SK-N-SH (cell line): Measurements from ENCODE around the gene STK4. TPM values are rescaled to one million over a fixed set of nuclear protein-coding genes. Genes with fewer than 3 reads are reported as not detected.
"Not testable (repeated sequence)": the region's sequence is repeated elsewhere in the genome, so short reads cannot be mapped to it uniquely, and the experiment has no call there.

Experiments used
- CTCF ChIA-PET: fragments of 300-600, 350-600 bp; formaldehyde crosslinking; extraction: SDS; loops from one replicate; lab custom pipeline; 2021; lab: Yijun Ruan, JAX
- POLR2A ChIA-PET: fragments of 350-600 bp; sonication (Branson Sonifier 250); formaldehyde crosslinking; extraction: SDS; loops from one replicate; lab custom pipeline; 2020; ENCODE audit warnings: antibody characterized with exemption, inconsistent platforms; lab: Yijun Ruan, JAX
- DNase-seq: peaks from one replicate; pipeline ENCODE4 v3.0.0; 2012
- H2AFZ ChIP-seq: fragments of 200-600 bp; sonication (generic); 2 replicates; pipeline ENCODE4 v1.8.1; 2016; ENCODE audit warnings: antibody characterized with exemption, mild to moderate bottlenecking, low read depth
- H3F3A ChIP-seq: fragments of 200-600 bp; sonication (generic); replicated peaks from 2 replicates; pipeline ENCODE3; 2016; ENCODE audit warnings: antibody characterized with exemption, mild to moderate bottlenecking; ENCODE audit not compliant: insufficient read depth
- H3K27ac ChIP-seq, 2 experiments: fragments of 200-500 bp in 1 of 2; fragments of 200-600 bp in 1 of 2; sonication (Bioruptor generic) in 1 of 2; sonication (generic), shearing (Covaris generic) in 1 of 2; 2 replicates each; pipeline versions ENCODE4 v1.5.1 to v1.6.1; 2014 to 2016; ENCODE audit warnings: low read depth in 2 of 2, inconsistent platforms in 1 of 2, low read length in 1 of 2, mild to moderate bottlenecking in 1 of 2, mixed read lengths in 1 of 2
- H3K27me3 ChIP-seq: fragments of 200-600 bp; sonication (generic), shearing (Covaris generic); 2 replicates; pipeline ENCODE4 v1.6.1; 2016; ENCODE audit warnings: mixed run types; ENCODE audit not compliant: insufficient read depth
- H3K36me3 ChIP-seq, 2 experiments: fragments of 200-500 bp in 1 of 2; fragments of 200-600 bp in 1 of 2; sonication (Bioruptor generic) in 1 of 2; sonication (generic) in 1 of 2; replicated peaks in 1 of 2; 2 replicates each; pipeline versions ENCODE3 to v1.5.1; 2014 to 2016; ENCODE audit warnings: low read length in 1 of 2, mild to moderate bottlenecking in 1 of 2; ENCODE audit not compliant: insufficient read depth in 2 of 2, control insufficient read depth in 1 of 2
- H3K4me1 ChIP-seq, 2 experiments: fragments of 200-500 bp in 1 of 2; fragments of 200-600 bp in 1 of 2; sonication (Bioruptor generic) in 1 of 2; sonication (generic), shearing (Covaris generic) in 1 of 2; 2 replicates each; pipeline versions ENCODE4 v1.5.1 to v1.6.1; 2014 to 2016; ENCODE audit warnings: low read depth in 1 of 2, low read length in 1 of 2, mixed run types in 1 of 2; ENCODE audit not compliant: insufficient read depth in 2 of 2, control insufficient read depth in 1 of 2
- H3K4me2 ChIP-seq: fragments of 200-600 bp; sonication (generic), shearing (Covaris generic); 2 replicates; pipeline ENCODE4 v1.6.1; 2017; ENCODE audit warnings: mixed run types
- H3K4me3 ChIP-seq, 2 experiments: fragments of 200-500 bp in 1 of 2; fragments of 200-600 bp in 1 of 2; sonication (Bioruptor generic) in 1 of 2; sonication (generic), shearing (Covaris generic) in 1 of 2; 2 replicates each; pipeline versions ENCODE4 v1.5.1 to v1.8.1; 2014 to 2016; ENCODE audit warnings: low read depth in 2 of 2, inconsistent platforms in 1 of 2, low read length in 1 of 2, mild to moderate bottlenecking in 1 of 2, mixed read lengths in 1 of 2, moderate library complexity in 1 of 2
- H3K79me2 ChIP-seq: fragments of 200-600 bp; sonication (generic); 2 replicates; pipeline ENCODE4 v1.8.1; 2017; ENCODE audit warnings: mild to moderate bottlenecking; ENCODE audit not compliant: insufficient read depth
- H3K9ac ChIP-seq: fragments of 200-600 bp; sonication (generic); 2 replicates; pipeline ENCODE4 v1.6.1; 2017; ENCODE audit warnings: mixed run types
- H3K9me2 ChIP-seq: fragments of 200-600 bp; sonication (generic); 2 replicates; pipeline ENCODE4 v1.6.1; 2017; ENCODE audit warnings: mixed run types
- H3K9me3 ChIP-seq: fragments of 200-600 bp; sonication (generic); 2 replicates; pipeline ENCODE4 v1.6.1; 2017; ENCODE audit warnings: mixed run types, mild to moderate bottlenecking, moderate library complexity
- H4K20me1 ChIP-seq: fragments of 200-600 bp; sonication (generic); 2 replicates; pipeline ENCODE4 v1.6.1; 2017; ENCODE audit warnings: mild to moderate bottlenecking, mixed run types; ENCODE audit not compliant: insufficient read depth
- EP300 ChIP-seq, 2 experiments: IDR thresholded peaks; 2 replicates each; pipeline versions ENCODE4 v1.4.0 to v1.6.1; 2012; ENCODE audit warnings: borderline replicate concordance in 1 of 2, low read depth in 1 of 2, low read length in 1 of 2
- FOXJ3 ChIP-seq: sonication (generic); formaldehyde crosslinking; IDR thresholded peaks from 2 replicates; pipeline ENCODE4 v1.5.1; 2020; ENCODE audit warnings: mild to moderate bottlenecking, missing genetic modification reagents
- JUND ChIP-seq: IDR thresholded peaks from 2 replicates; pipeline ENCODE4 v1.4.0; 2012
- MAX ChIP-seq: IDR thresholded peaks from 2 replicates; pipeline ENCODE4 v1.4.0; 2012; ENCODE audit warnings: low read depth
- MXI1 ChIP-seq: IDR thresholded peaks from 2 replicates; pipeline ENCODE4 v1.6.1; 2012; ENCODE audit warnings: mild to moderate bottlenecking, low read depth, low read length, improper control_type of control experiment
- REST ChIP-seq: IDR thresholded peaks from 2 replicates; pipeline ENCODE4 v1.6.1; 2012; ENCODE audit warnings: mild to moderate bottlenecking, low read depth, low read length, moderate library complexity
- SMC3 ChIP-seq: IDR thresholded peaks from 2 replicates; pipeline ENCODE4 v1.6.1; 2012; ENCODE audit warnings: low read depth, low read length, improper control_type of control experiment
- USF1 ChIP-seq: IDR thresholded peaks from 2 replicates; pipeline ENCODE4 v1.4.0; 2012; ENCODE audit warnings: low read depth, borderline replicate concordance
- YY1 ChIP-seq: IDR thresholded peaks from 2 replicates; pipeline ENCODE4 v1.4.0; 2012; ENCODE audit warnings: low read depth, mild to moderate bottlenecking
- ZBTB33 ChIP-seq: IDR thresholded peaks from 2 replicates; pipeline ENCODE4 v1.4.0; 2012; ENCODE audit warnings: low read depth, borderline replicate concordance
- WGBS: methylation state at CpG from one replicate; pipeline ENCODE4 v1.1.6; 2017; ENCODE audit warnings: low lambda C conversion rate; 5-methylcytosine and 5-hydroxymethylcytosine counted together
- polyA plus RNA-seq, 3 experiments: library from polyadenylated mRNA; depleted of rRNA; stranded (reverse); fragments of >200 nt; gene quantifications; 2 replicates each; pipeline ENCODE4 v1.2.3, GENCODE V29; 2012

Gene STK4
- polyA plus RNA-seq, 1 of the 3 experiments (the other 2 are of a cell fraction): 11.4 TPM

GRCh38 chr20:45061244-45061643 lies 94.9 kb downstream of the STK4 start (continued):
- TF ChIP-seq FOXJ3: no peak
- TF ChIP-seq JUND: peak; percentile 85
- TF ChIP-seq MXI1: no peak
- TF ChIP-seq ZBTB33: no peak
- TF ChIP-seq YY1: no peak

GRCh38 chr20:45063107-45063506 lies 96.8 kb downstream of the STK4 start:
- H4K20me1 ChIP-seq, H3K4me2 ChIP-seq, H3K27ac ChIP-seq, H3K9ac ChIP-seq, H3K36me3 ChIP-seq, DNase-seq, H3K9me2 ChIP-seq, H3K9me3 ChIP-seq, POLR2A ChIA-PET, H3K4me3 ChIP-seq, H2AFZ ChIP-seq, H3K27me3 ChIP-seq: not testable (repeated sequence)
- CTCF ChIA-PET: interaction anchor here (1.7 kb wide), 2 partner anchors 19 to 33 kb away, joined by 5 to 8 read pairs; no protein-coding TSS in a partner anchor
- 97% methylated on average over 2 of the region's 2 CpGs for WGBS
- Histone ChIP-seq H3K79me2 (peaks cover 22% of the 10 kb centered on the region; the same call in 1 of the 2 replicates), H3K4me1 (peaks cover 0 to 14% of the 10 kb centered on the region in 2 experiments; a peak in 2 of 4 replicates), H3F3A (peaks cover 16% of the 10 kb centered on the region)

- peaks cover 22% of the 10 kb centered on the region; the same call in 1 of the 2 replicates for H3K79me2 ChIP-seq
- H2AFZ ChIP-seq: no peak overlapping the region
- H4K20me1 ChIP-seq: no peaks in the 10 kb centered on the region
- H3K4me2 ChIP-seq: no peak overlapping the region
- peaks cover 4% of the 10 kb centered on the region for H3F3A ChIP-seq
- no peak for DNase-seq
- TF ChIP-seq EP300 (IDR thresholded peaks at IDR 0.05; ENCODE audit: borderline replicate concordance in 1 of 2, low read depth in 1 of 2, low read length in 1 of 2) (no peak), REST (no peak), MAX (no peak), USF1 (no peak), SMC3 (no peak), JUND (no peak)
- no peaks in the 10 kb centered on the region for H3K9me2 ChIP-seq
- H3K9ac ChIP-seq: no peak overlapping the region
- no peaks in the 10 kb centered on the region for H3K9me3 ChIP-seq
- H3K4me3 ChIP-seq: no peak overlapping the region
- peaks cover 0 to 8% of the 10 kb centered on the region in 2 experiments for H3K36me3 ChIP-seq
- no peaks in the 10 kb centered on the region for H3K27me3 ChIP-seq
- CTCF ChIA-PET: interaction anchor here (1.4 to 2.0 kb wide), 3 partner anchors 21 to 30 kb away, joined by 6 to 10 read pairs (median 8); no protein-coding TSS in a partner anchor
- peaks cover 0 to 10% of the 10 kb centered on the region in 2 experiments; a peak in 2 of 4 replicates for H3K4me1 ChIP-seq
- POLR2A ChIA-PET: no interaction called here
- H3K27ac ChIP-seq: no peak overlapping the region
These were observed 98.5 kb downstream of the STK4 start for GRCh38 chr20:45064812-45065211.
